ENCODE data around the gene APBA2.

DNA sequence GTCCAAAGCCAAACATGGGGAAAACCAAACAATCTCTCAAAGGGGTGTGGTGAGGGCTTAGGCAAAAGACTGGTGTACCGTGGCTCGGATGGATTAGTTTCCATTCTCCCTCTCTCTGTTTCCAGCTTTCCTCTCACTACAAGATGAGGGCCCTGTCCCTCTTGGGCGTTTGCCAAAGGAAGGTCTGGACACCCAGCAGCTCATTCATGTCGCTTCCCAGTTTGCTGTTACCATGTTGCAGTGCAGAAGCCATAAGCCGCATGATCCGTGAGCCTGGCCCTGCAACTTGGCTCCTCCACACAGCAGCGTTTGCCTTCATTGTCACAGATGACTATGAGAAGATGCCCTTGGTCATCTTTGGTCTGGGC lies 92.2 kb downstream of the APBA2 start:
- TF ChIP-seq NFE2L2 (IDR thresholded peaks at IDR 0.05; ENCODE audit: low read depth, low read length) = no peak
- TF ChIP-seq POLR2A (IDR thresholded peaks at IDR 0.05; ENCODE audit: low read depth, low read length) = no peak
- TF ChIP-seq MAZ (IDR thresholded peaks at IDR 0.05; ENCODE audit: borderline replicate concordance, low read depth, low read length) = no peak
- TF ChIP-seq, protein P1, sequence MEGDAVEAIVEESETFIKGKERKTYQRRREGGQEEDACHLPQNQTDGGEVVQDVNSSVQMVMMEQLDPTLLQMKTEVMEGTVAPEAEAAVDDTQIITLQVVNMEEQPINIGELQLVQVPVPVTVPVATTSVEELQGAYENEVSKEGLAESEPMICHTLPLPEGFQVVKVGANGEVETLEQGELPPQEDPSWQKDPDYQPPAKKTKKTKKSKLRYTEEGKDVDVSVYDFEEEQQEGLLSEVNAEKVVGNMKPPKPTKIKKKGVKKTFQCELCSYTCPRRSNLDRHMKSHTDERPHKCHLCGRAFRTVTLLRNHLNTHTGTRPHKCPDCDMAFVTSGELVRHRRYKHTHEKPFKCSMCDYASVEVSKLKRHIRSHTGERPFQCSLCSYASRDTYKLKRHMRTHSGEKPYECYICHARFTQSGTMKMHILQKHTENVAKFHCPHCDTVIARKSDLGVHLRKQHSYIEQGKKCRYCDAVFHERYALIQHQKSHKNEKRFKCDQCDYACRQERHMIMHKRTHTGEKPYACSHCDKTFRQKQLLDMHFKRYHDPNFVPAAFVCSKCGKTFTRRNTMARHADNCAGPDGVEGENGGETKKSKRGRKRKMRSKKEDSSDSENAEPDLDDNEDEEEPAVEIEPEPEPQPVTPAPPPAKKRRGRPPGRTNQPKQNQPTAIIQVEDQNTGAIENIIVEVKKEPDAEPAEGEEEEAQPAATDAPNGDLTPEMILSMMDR (conservative IDR thresholded peaks at IDR 0.05; ENCODE audit: low read depth, low read length) = no peak
- no peak for TF ChIP-seq CHD1 (IDR thresholded peaks at IDR 0.05; ENCODE audit: low read depth, low read length)
- TF ChIP-seq FOS (IDR thresholded peaks at IDR 0.05; ENCODE audit: low read depth, low read length) = no peak
- TF ChIP-seq, protein P2, sequence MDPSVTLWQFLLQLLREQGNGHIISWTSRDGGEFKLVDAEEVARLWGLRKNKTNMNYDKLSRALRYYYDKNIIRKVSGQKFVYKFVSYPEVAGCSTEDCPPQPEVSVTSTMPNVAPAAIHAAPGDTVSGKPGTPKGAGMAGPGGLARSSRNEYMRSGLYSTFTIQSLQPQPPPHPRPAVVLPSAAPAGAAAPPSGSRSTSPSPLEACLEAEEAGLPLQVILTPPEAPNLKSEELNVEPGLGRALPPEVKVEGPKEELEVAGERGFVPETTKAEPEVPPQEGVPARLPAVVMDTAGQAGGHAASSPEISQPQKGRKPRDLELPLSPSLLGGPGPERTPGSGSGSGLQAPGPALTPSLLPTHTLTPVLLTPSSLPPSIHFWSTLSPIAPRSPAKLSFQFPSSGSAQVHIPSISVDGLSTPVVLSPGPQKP (IDR thresholded peaks at IDR 0.05; ENCODE audit: borderline replicate concordance, low read depth, low read length) = no peak
- no peak for TF ChIP-seq SMC3 (IDR thresholded peaks at IDR 0.05; ENCODE audit: low read depth, low read length)
- no peak for TF ChIP-seq RCOR1 (IDR thresholded peaks at IDR 0.05; ENCODE audit: insufficient replicate concordance, low read length)
- TF ChIP-seq RAD21 (IDR thresholded peaks at IDR 0.05; ENCODE audit: low read length) = no peak
- TF ChIP-seq, protein P3, sequence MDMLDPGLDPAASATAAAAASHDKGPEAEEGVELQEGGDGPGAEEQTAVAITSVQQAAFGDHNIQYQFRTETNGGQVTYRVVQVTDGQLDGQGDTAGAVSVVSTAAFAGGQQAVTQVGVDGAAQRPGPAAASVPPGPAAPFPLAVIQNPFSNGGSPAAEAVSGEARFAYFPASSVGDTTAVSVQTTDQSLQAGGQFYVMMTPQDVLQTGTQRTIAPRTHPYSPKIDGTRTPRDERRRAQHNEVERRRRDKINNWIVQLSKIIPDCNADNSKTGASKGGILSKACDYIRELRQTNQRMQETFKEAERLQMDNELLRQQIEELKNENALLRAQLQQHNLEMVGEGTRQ (IDR thresholded peaks at IDR 0.05; ENCODE audit: low read depth, low read length) = no peak
- no peak for TF ChIP-seq CEBPB (IDR thresholded peaks at IDR 0.05; ENCODE audit: low read depth, low read length)
